Mesodermal cell (in vitro differentiated cells): ENCODE measurements around the gene INCA1. TPM values are rescaled to one million over a fixed set of nuclear protein-coding genes. Genes with fewer than 3 reads are reported as not detected.

Experiments used
- H3K27ac ChIP-seq: 2 replicates; pipeline ENCODE4 v1.7.0; 2013; ENCODE audit warnings: mild to moderate bottlenecking, low read depth, low read length, moderate library complexity; ENCODE audit not compliant: severe bottlenecking
- H3K36me3 ChIP-seq: 2 replicates; pipeline ENCODE4 v1.7.1; 2013; ENCODE audit warnings: mild to moderate bottlenecking, low read length, moderate library complexity; ENCODE audit not compliant: control insufficient read depth, insufficient read depth
- H3K4me1 ChIP-seq: one replicate; pipeline ENCODE4 v1.7.1; 2013; ENCODE audit warnings: mild to moderate bottlenecking, low read length; ENCODE audit not compliant: insufficient read depth, control insufficient read depth, poor library complexity, severe bottlenecking
- H3K4me3 ChIP-seq: 2 replicates; pipeline ENCODE4 v1.7.0; 2013; ENCODE audit warnings: low read length, control low read depth, mild to moderate bottlenecking; ENCODE audit not compliant: insufficient read depth, poor library complexity, severe bottlenecking; ENCODE audit errors: extremely low read depth
- H3K9me3 ChIP-seq: 2 replicates; pipeline ENCODE4 v1.7.1; 2013; ENCODE audit warnings: mild to moderate bottlenecking, low read length, moderate library complexity; ENCODE audit not compliant: control insufficient read depth
- WGBS, 2 experiments: methylation state at CpG; one replicate each; pipeline ENCODE4 v1.1.5; 2013; ENCODE audit warnings: missing lambda C conversion rate in 2 of 2; ENCODE audit not compliant: insufficient coverage in 2 of 2; 5-methylcytosine and 5-hydroxymethylcytosine counted together
- polyA plus RNA-seq, 2 experiments: library from polyadenylated mRNA; stranded (reverse); fragments of 50-300 nt; gene quantifications; one replicate each; pipeline ENCODE4 v1.2.3, GENCODE V29; 2013

INCA1 gene
- polyA plus RNA-seq (2013, experiment 1 of 2): 2.1 TPM
- polyA plus RNA-seq (2013, experiment 2 of 2): 1.4 TPM

GRCh38 chr17:4997302-4998026 is at the start of gene INCA1, which contains the start of gene KIF1C:
TSS of gene INCA1 (minus strand) at chr17:4997522. CDS start at chr17:4994437, 3,085 bp downstream.
TSS of gene KIF1C (plus strand) at chr17:4997950. CDS start at chr17:5000247, 2,297 bp downstream.
- H3K9me3 ChIP-seq: no peaks in the 10 kb centered on the region
- peak within 1 kb of the TSS; percentile 73 for H3K27ac ChIP-seq
- H3K36me3 ChIP-seq: peaks cover 31% of the 10 kb centered on the region
- peak within 1 kb of the TSS; percentile 92 for H3K4me3 ChIP-seq
- H3K4me1 ChIP-seq: peaks cover 10% of the 10 kb centered on the region
- 0 to 1% methylated on average over 32 to 89 of the region's 93 CpGs for WGBS, 2 experiments

GRCh38 chr17:5045496-5045895 is 48.2 kb upstream of the INCA1 start:
- WGBS, 2 experiments: 77 to 97% methylated on average over 3 to 4 of the region's 6 CpGs
- Histone ChIP-seq H3K36me3 (no peaks in the 10 kb centered on the region), H3K4me3 (no peak overlapping the region), H3K27ac (no peak overlapping the region), H3K4me1 (no peaks in the 10 kb centered on the region), H3K9me3 (peaks cover 2% of the 10 kb centered on the region)

GRCh38 chr17:5044630-5045029 is 47.3 kb upstream of the INCA1 start:
- Histone ChIP-seq H3K4me3 (no peak overlapping the region), H3K4me1 (no peaks in the 10 kb centered on the region), H3K9me3 (peaks cover 5% of the 10 kb centered on the region), H3K27ac (no peak overlapping the region), H3K36me3 (no peaks in the 10 kb centered on the region)
- 92 to 96% methylated on average over 4 of the region's 5 CpGs for WGBS, 2 experiments

GRCh38 chr17:5043524-5043923 is 46.2 kb upstream of the INCA1 start:
- no peak overlapping the region for H3K27ac ChIP-seq
- no peaks in the 10 kb centered on the region for H3K36me3 ChIP-seq
- H3K9me3 ChIP-seq: peaks cover 5% of the 10 kb centered on the region
- 88 to 90% methylated on average over 1 of the region's 1 CpG for WGBS, 2 experiments
- H3K4me3 ChIP-seq: no peak overlapping the region
- H3K4me1 ChIP-seq: no peaks in the 10 kb centered on the region

GRCh38 chr17:5042157-5043022 is 45.1 kb upstream of the INCA1 start:
- Histone ChIP-seq H3K27ac (no peak overlapping the region), H3K9me3 (peaks cover 5% of the 10 kb centered on the region), H3K4me1 (no peaks in the 10 kb centered on the region), H3K36me3 (no peaks in the 10 kb centered on the region), H3K4me3 (no peak overlapping the region)
- 91 to 93% methylated on average over 8 to 12 of the region's 15 CpGs for WGBS, 2 experiments

GRCh38 chr17:5035315-5035714 is 38.0 kb upstream of the INCA1 start, which contains the start of gene SLC52A1:
TSS of gene SLC52A1 (minus strand) at chr17:5035426. CDS start at chr17:5034606, 820 bp downstream.
- Histone ChIP-seq H3K4me1 (no peaks in the 10 kb centered on the region), H3K36me3 (no peaks in the 10 kb centered on the region), H3K27ac (no peak within 1 kb of the TSS), H3K4me3 (no peak within 1 kb of the TSS), H3K9me3 (peaks cover 1% of the 10 kb centered on the region)
- WGBS, 2 experiments: 13 to 21% methylated on average over 14 to 17 of the region's 24 CpGs

GRCh38 chr17:5034651-5035050 is 37.3 kb upstream of the INCA1 start:
- Histone ChIP-seq H3K27ac (no peak overlapping the region), H3K4me1 (no peaks in the 10 kb centered on the region), H3K9me3 (no peaks in the 10 kb centered on the region), H3K36me3 (no peaks in the 10 kb centered on the region), H3K4me3 (no peak overlapping the region)
- WGBS, 2 experiments: 77 to 94% methylated on average over 11 to 14 of the region's 14 CpGs

GRCh38 chr17:5034063-5034462 is 36.7 kb upstream of the INCA1 start:
- no peaks in the 10 kb centered on the region for H3K9me3 ChIP-seq
- H3K4me3 ChIP-seq: no peak overlapping the region
- no peaks in the 10 kb centered on the region for H3K4me1 ChIP-seq
- H3K27ac ChIP-seq: no peak overlapping the region
- no peaks in the 10 kb centered on the region for H3K36me3 ChIP-seq
- WGBS, 2 experiments: 93 to 100% methylated on average over 2 to 4 of the region's 5 CpGs

- H3K4me3 ChIP-seq: no peak overlapping the region
Observed at GRCh38 chr17:5033352-5034015, 36.2 kb upstream of the INCA1 start.

GRCh38 chr17:5032865-5033264 is 35.5 kb upstream of the INCA1 start:
- no peaks in the 10 kb centered on the region for H3K36me3 ChIP-seq
- no peaks in the 10 kb centered on the region for H3K4me1 ChIP-seq
- no peak overlapping the region for H3K27ac ChIP-seq
- no peak overlapping the region for H3K4me3 ChIP-seq
- no peaks in the 10 kb centered on the region for H3K9me3 ChIP-seq
- WGBS, 2 experiments: 100% methylated on average over 3 of the region's 6 CpGs

More at GRCh38 chr17:5033352-5034015, 36.2 kb upstream of the INCA1 start:
- 88 to 92% methylated on average over 12 of the region's 13 CpGs for WGBS, 2 experiments
- Histone ChIP-seq H3K36me3 (no peaks in the 10 kb centered on the region), H3K9me3 (no peaks in the 10 kb centered on the region), H3K4me1 (no peaks in the 10 kb centered on the region), H3K27ac (no peak overlapping the region)
